ENCODE data around the gene PHACTR2.
"Not testable (repeated sequence)": the region's sequence is repeated elsewhere in the genome, so short reads cannot be mapped to it uniquely, and the experiment has no call there.

The PHACTR2 gene

DNA sequence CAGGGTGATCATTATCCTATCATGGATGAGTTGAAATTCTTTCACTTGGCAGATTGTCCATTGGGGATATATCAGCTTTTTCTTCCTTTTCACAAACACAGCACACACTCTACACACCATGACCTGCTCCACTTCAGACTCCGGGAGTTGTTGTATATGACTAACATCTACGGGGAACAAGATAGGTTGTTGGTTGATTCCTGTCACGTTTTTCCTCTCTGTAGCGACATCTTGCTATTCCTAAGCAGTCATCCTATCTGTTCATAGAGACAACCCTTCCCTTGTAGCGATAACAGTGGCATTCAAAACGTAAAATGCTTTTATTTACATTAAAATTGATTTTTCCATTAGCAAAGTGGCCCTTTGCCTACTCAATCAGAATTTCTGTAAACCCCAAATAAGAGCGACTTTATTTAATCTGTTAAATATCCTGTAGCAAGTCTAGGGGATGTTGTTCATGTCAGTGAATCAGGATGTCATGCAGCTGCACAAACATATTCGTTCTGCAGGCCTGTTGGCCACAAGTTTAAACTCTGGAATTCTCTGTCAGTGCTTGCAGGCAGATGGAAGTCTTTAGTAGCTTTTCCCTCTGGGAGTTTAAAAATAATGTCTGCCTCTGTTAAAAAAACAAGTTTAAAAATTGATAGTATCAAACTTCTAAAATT lies 23.1 kb downstream of the PHACTR2 start:
- no peak for DNase-seq

- DNase-seq: no peak
Measured at GRCh38 chr6:143701349-143702234, 23.8 kb downstream of the PHACTR2 start.

DNA sequence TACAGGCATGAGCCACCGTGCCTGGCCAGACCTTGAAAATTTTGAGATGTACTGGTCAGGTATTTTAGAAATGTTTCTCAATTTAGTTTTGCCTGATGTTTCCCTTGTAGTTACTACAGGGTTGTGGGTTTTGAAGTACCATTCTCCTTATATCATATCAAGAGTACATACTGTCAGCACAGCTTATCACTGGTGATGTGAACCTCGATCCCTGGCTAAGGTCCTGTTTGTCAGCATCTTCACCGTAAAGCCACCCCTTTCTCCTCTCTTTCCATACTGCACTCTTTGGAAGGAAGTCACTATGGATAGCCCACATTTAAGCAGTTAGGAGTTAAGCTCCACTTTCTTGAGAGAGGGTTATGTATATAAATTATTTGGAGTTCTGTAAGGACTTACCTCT lies 27.8 kb downstream of the PHACTR2 start:
- DNase-seq: no peak

GRCh38 chr6:143707697-143708096 lies 29.9 kb downstream of the PHACTR2 start:
- no peak for DNase-seq

GRCh38 chr6:143708889-143709288 lies 31.1 kb downstream of the PHACTR2 start:
- no peak for DNase-seq

- no peak for DNase-seq
Measured at GRCh38 chr6:143711714-143712113, 33.9 kb downstream of the PHACTR2 start.

GRCh38 chr6:143718472-143718871 lies 40.7 kb downstream of the PHACTR2 start:
- DNase-seq: no peak

GRCh38 chr6:143721642-143722041 lies 43.9 kb downstream of the PHACTR2 start:
- DNase-seq: no peak

GRCh38 chr6:143724876-143725275 lies 47.1 kb downstream of the PHACTR2 start:
- no peak for DNase-seq

DNA sequence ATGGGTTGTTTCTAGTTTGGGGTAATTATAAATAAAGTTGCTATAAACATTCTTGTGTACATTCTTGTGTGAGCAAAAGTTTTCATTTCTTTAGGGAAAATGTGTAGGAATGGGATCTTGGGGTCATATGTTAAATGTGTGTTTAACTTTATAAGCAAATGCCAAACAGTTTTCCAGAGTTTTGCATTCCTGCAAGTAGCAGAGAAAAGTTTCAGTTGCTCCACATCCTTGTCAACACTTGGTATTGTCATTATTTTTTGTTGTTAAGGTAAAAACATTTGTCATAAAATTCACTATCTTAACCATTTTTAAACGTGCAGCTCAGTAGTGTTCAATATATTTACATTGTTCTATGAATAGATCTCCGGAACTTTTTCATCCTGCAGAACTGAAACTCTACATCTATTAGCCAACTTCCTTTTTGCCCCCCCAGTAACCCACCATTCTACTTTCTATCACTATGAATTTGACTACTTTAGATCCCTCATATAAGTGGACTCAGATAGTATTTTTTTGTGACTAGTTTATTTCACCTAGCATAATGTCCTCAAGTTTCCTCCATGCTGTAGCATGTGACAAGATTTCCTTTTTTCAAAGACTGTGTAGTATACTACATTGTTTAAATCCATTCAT lies 48.4 kb downstream of the PHACTR2 start:
- DNase-seq: no peak

DNA sequence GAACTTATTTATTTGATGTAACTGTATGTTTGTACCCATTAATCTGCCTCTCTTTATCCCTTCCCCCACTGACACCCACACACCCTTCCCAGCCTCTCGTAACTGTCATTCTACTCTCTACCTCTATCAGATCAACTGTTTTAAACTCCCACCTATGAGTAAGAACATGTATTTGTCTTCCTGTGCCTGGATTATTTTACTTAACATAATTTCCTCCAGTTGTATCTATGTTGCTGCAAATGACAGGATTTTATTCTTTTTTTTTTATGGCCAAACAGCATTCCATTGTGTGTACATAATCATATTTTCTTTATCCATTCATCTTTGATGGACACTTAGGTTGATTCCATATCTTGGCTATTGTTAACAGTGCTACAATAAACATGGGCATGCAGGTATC lies 49.3 kb downstream of the PHACTR2 start:
- DNase-seq: no peak

- DNase-seq: no peak
Measured at GRCh38 chr6:143731789-143732188, 54.0 kb downstream of the PHACTR2 start.

DNA sequence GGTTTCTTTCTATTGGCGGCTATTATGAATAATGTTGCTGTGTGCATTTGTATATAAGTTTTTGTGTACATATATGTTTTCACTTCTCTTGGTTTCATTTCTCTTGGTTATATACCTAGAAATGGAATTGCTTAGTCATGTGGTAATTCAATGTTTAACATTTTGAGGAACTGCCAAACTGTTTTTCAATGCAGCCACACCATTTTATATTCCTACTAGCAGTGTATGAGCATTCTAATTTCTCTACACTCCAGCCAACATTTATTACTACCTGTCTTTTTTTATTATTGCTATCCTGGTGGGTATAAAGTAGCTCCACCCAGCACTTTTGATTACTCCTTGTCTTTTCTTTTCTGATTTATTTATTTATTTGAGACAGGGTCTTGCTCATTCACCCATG lies 54.8 kb downstream of the PHACTR2 start:
- DNase-seq: no peak

DNA sequence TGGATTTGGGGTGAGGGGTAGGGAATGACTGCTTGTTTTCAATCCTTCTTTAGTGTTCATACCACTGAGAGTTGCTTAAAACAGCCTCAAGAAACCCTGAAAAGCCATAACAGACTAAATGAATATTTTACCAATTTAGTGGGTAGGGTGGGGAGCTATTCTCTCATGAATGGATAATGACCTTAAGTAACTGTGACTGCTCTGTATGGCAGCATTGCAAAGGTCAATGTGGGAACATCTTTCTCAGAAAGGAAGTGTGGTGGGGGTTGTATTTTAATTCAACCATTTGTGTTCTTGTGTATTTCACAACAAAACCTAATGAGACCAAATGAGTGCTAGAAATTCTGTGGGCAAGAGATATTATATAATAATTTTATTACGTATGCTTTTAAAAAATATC lies 55.7 kb downstream of the PHACTR2 start:
- DNase-seq: no peak

DNA sequence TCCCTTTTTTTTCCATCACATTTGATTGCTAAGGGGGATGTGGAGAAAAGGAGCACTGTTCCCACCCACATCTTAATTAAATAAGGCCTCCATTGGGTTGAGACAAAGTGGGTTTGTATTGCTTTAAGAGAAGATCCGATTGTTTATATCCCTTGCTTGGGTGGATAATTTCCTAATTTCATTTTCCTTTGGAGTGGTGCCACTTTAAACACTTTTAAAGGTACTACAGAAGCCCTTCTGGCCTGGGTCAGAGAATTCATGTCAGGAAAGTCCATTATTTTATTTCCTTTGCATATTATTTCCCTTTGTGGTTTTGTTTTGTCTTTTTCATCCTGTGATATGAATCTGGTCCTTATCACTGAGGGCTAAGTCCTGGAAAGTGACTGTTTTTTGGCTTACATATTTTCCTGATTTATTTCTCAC lies 56.9 kb downstream of the PHACTR2 start:
- no peak for DNase-seq

GRCh38 chr6:143738072-143738690 lies 60.4 kb downstream of the PHACTR2 start:
- not testable (repeated sequence) for DNase-seq

DNA sequence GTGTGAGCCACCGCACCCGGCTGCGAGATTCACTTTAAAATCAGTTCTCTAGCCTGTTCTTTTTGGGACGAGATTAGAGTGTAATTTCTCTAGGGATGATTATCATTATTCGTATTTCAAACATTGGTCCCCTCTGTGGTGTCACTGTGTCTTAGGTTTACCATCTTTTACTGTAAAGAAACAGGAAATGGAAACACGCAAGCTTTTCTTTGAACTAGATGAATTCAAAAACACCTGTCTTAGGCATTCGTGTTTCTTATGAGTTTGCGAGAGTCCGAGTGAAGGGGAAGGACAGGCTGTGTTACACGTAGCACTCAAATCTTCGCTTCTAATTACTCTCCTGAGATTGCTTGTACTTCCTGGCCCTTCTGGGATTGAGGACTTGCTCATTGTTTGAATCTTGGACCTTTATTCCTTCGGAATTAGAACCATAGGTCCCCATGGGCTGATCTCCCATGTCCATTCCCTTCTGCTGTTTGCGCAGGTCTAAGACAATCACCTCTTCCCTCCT lies 61.6 kb downstream of the PHACTR2 start:
- DNase-seq: no peak

DNA sequence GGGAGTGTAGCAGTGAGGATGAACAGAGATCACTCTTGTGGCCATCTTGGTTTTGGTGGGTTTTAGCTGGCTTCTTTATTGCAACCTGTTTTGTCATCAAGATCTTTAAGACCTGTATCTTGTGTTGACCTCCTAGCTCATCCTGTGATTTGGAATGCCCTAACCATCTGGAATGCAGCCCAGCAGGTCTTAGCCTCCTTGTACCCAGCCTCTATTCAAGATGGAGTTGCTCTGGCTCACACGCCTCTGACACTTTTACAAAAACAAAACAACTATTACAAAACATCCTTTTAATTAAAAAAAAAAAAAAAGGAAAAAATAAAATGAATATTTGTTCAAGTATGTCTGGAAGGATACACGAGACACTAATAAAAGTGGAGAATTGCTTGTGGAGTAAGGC lies 62.4 kb downstream of the PHACTR2 start:
- DNase-seq: no peak

- DNase-seq: no peak
Measured at GRCh38 chr6:143741480-143741879, 63.7 kb downstream of the PHACTR2 start.

DNA sequence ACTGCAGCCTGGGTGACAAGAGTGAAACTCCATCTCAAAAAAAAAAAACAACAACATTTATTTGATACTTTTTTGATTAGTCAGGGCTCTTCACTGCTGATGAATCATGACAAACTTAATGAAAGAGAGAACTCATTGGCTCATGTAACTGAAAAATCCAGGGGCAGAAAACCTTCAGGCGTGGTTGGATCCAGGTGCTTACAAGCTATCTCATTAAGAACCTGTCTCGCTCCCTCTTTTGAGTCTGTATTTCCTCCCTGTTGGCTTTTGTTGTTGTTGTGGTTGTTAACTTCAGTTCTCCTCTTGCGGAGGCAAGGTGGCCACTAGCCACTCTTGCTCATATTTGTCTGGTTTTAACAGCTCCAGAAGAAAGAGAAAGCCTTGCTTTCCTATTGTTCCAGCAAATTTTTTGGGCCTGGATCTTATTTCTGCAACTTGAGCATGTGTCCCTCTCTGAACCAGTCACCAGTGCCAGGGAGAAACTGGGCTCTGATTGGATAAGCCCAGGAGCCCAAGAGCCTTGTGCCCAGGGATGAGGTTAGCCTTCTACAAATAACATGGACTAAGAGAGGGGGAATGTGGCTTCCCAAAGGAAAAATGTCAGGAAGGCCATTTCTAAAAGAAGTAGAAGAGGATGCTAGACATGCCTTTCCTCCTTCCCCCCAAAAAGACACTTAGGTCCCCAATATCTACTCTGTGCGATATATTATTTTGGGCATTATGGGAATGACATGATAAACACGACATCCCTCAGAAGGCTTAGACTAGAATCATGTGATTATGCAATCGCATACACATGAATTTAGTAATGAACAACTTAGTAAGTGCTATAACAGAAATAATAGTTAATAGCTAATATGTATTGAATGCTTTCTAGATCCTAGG lies 64.5 kb downstream of the PHACTR2 start:
- DNase-seq: no peak

GRCh38 chr6:143742955-143743255 lies 65.1 kb downstream of the PHACTR2 start:
- DNase-seq: no peak

All from CD4-positive, alpha-beta T cell treated with Interleukin-4 for 4 hours (primary cell).